Caco-2 (cell line): ENCODE results near the gene C16orf74. TPM values are rescaled to one million over a fixed set of nuclear protein-coding genes. Genes with fewer than 3 reads are reported as not detected.

Source experiments
- BruUV-seq: library from RNA; stranded (reverse); fragments of 400-500 nt; replicated peaks from 2 replicates; lab custom pipeline; 2021; lab: Mats Ljungman, UMichigan
- CTCF ChIA-PET: fragments of 300-600 bp; sonication (Branson Sonifier 250); formaldehyde crosslinking; loops from one replicate; lab custom pipeline; 2022; ENCODE audit warnings: antibody characterized with exemption; lab: Charles Lee
- POLR2A ChIA-PET: fragments of 300-600 bp; sonication (Branson Sonifier 250); formaldehyde crosslinking; loops from one replicate; lab custom pipeline; 2022; ENCODE audit warnings: antibody characterized with exemption; lab: Charles Lee
- DNase-seq, 2 experiments: peaks; one replicate each; pipeline versions ENCODE4 v3.0.0 to v3.0.0-alpha.2; 2020 to 2022
- H3K27me3 ChIP-seq: replicated peaks from 2 replicates; pipeline ENCODE4 v1.6.0; 2011; ENCODE audit warnings: low read length; ENCODE audit not compliant: control insufficient read depth, insufficient read depth
- H3K36me3 ChIP-seq: 2 replicates; pipeline ENCODE4 v1.5.1; 2011; ENCODE audit warnings: low read length; ENCODE audit not compliant: control insufficient read depth, insufficient read depth
- H3K4me1 ChIP-seq: fragments of 250-450 bp; sonication (Bioruptor Pico); 2 replicates; pipeline ENCODE4 v1.5.1; 2020; ENCODE audit warnings: mild to moderate bottlenecking
- H3K4me3 ChIP-seq: 2 replicates; pipeline ENCODE4 v1.5.1; 2011; ENCODE audit warnings: low read depth, mild to moderate bottlenecking, control low read depth, low read length
- H3K9me3 ChIP-seq: fragments of 250-450 bp; sonication (Bioruptor Pico); 2 replicates; pipeline ENCODE4 v1.5.1; 2020; ENCODE audit warnings: mild to moderate bottlenecking, moderate library complexity
- H3K27ac Mint-ChIP-seq: one replicate; pipeline ENCODE4 v1.8.0; 2022; ENCODE audit warnings: mixed read lengths; ENCODE audit not compliant: unreplicated experiment
- H3K27me3 Mint-ChIP-seq: one replicate; pipeline ENCODE4 v1.8.0; 2022; ENCODE audit warnings: mixed read lengths; ENCODE audit not compliant: insufficient read depth, unreplicated experiment
- H3K36me3 Mint-ChIP-seq: one replicate; pipeline ENCODE4 v1.8.0; 2022; ENCODE audit warnings: mild to moderate bottlenecking, mixed read lengths; ENCODE audit not compliant: insufficient read depth, unreplicated experiment
- H3K4me1 Mint-ChIP-seq: one replicate; pipeline ENCODE4 v1.8.0; 2022; ENCODE audit warnings: low read depth, mixed read lengths; ENCODE audit not compliant: unreplicated experiment
- H3K4me3 Mint-ChIP-seq: one replicate; pipeline ENCODE4 v1.8.0; 2022; ENCODE audit warnings: mild to moderate bottlenecking, moderate library complexity, mixed read lengths; ENCODE audit not compliant: unreplicated experiment
- H3K9me3 Mint-ChIP-seq: one replicate; pipeline ENCODE4 v1.8.0; 2022; ENCODE audit warnings: mixed read lengths; ENCODE audit not compliant: unreplicated experiment
- intact Hi-C: fragments of 100-400 bp; cut with micrococcal nuclease; formaldehyde crosslinking; loops from one replicate; pipeline ENCODE4 v1.10.0; 2022; ENCODE audit not compliant: unreplicated experiment
- total RNA-seq: library from RNA; stranded (reverse); gene quantifications from 2 replicates; pipeline ENCODE4 v1.2.3, GENCODE V29; 2022
- TF ChIP-seq, protein P1 (sequence below), 2 experiments: fragments of 200-600 bp in 1 of 2; IDR thresholded peaks; 1 replicate in 1 of 2; 2 replicates in 1 of 2; pipeline versions ENCODE4 v1.5.1 to v1.8.0; 2011 to 2022; ENCODE audit warnings: antibody characterized with exemption in 1 of 2, control low read depth in 1 of 2, inconsistent platforms in 1 of 2, low read depth in 1 of 2, low read length in 1 of 2, mild to moderate bottlenecking in 1 of 2, moderate library complexity in 1 of 2; ENCODE audit not compliant: insufficient read depth in 1 of 2, severe bottlenecking in 1 of 2, unreplicated experiment in 1 of 2

The C16orf74 gene
- total RNA-seq, 1 experiment from 2014 or later: 4.0 TPM

DNA sequence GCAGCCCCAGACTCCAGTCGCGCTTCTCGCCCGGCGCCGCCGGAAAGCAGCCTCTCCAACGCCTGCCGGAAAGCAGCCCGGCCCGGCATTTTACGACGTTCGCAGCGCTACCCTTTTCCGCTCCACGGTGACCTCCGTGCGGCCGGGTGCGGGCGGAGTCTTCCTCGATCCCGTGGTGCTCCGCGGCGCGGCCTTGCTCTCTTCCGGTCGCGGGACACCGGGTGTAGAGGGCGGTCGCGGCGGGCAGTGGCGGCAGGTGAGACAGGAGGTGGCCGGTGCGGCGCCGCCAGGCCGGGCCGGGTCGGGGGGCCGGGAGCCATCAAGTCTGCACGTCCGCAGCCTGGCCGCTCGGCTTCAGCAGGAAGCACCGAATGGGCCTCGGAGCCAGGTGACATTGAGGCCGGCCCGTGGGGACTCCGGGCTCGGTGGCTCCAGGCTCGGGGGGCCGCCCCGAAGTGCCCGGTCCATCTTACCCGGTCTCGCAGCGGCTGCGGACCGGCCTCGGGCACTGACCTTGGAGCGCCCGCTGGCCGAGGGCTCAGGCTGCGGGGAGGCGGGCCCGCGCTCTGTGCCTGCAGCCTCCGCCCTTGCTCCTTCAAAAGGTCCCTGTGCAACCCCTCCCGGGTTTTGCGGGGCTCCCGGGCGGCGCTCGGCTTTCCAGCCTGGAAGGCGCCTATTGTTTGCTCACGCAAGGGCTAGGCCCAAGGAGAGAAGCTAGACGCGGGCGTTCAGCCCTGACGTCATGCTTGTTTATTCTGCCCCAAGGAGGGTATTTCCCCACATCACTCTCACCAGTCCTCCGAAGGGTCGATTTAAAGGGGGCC is 48.8 kb upstream of the C16orf74 start, which contains the start of the genes COX4I1 and EMC8:
Gene COX4I1 (plus strand): TSS at position 199 of the 824 bp plus-strand sequence. CDS start 1,511 bp downstream, outside the sequence.
Gene EMC8 (minus strand): TSS at position 48 of the 824 bp plus-strand sequence. CDS start 249 bp downstream, outside the sequence.
- Histone ChIP-seq H3K27me3 (no peaks in the 10 kb centered on the region), H3K9me3 (no peaks in the 10 kb centered on the region), H3K36me3 (peaks cover 7% of the 10 kb centered on the region; the same call in 1 of the 2 replicates), H3K4me3 (peak within 1 kb of the TSS; percentile 77), H3K4me1 (peaks cover 6% of the 10 kb centered on the region; the same call in 1 of the 2 replicates)
- Mint-ChIP-seq H3K9me3 (no peaks in the 10 kb centered on the region), H3K4me1 (peaks cover 10% of the 10 kb centered on the region), H3K36me3 (peaks cover 96% of the 10 kb centered on the region), H3K27me3 (no peaks in the 10 kb centered on the region), H3K27ac (peak within 1 kb of the TSS; percentile 88), H3K4me3 (peak within 1 kb of the TSS; percentile 94)
- DNase-seq: peak; percentile 96 to 97
- CTCF ChIA-PET: interaction anchor here (1.0 kb wide), 1 partner anchor 95 kb away, joined by 3 read pairs; no protein-coding TSS in a partner anchor
- intact Hi-C loops: no loop called here
- POLR2A ChIA-PET: interaction anchor here (0.5 kb wide), 1 partner anchor 72 kb away, joined by 5 read pairs; no protein-coding TSS in a partner anchor
- BruUV-seq: no TSS peak
- TF ChIP-seq, protein P1, sequence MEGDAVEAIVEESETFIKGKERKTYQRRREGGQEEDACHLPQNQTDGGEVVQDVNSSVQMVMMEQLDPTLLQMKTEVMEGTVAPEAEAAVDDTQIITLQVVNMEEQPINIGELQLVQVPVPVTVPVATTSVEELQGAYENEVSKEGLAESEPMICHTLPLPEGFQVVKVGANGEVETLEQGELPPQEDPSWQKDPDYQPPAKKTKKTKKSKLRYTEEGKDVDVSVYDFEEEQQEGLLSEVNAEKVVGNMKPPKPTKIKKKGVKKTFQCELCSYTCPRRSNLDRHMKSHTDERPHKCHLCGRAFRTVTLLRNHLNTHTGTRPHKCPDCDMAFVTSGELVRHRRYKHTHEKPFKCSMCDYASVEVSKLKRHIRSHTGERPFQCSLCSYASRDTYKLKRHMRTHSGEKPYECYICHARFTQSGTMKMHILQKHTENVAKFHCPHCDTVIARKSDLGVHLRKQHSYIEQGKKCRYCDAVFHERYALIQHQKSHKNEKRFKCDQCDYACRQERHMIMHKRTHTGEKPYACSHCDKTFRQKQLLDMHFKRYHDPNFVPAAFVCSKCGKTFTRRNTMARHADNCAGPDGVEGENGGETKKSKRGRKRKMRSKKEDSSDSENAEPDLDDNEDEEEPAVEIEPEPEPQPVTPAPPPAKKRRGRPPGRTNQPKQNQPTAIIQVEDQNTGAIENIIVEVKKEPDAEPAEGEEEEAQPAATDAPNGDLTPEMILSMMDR (IDR thresholded peaks at IDR 0.05; ENCODE audit: insufficient read depth in 1 of 2, low read depth in 1 of 2, low read length in 1 of 2, severe bottlenecking in 1 of 2, unreplicated experiment in 1 of 2): no peak

DNA sequence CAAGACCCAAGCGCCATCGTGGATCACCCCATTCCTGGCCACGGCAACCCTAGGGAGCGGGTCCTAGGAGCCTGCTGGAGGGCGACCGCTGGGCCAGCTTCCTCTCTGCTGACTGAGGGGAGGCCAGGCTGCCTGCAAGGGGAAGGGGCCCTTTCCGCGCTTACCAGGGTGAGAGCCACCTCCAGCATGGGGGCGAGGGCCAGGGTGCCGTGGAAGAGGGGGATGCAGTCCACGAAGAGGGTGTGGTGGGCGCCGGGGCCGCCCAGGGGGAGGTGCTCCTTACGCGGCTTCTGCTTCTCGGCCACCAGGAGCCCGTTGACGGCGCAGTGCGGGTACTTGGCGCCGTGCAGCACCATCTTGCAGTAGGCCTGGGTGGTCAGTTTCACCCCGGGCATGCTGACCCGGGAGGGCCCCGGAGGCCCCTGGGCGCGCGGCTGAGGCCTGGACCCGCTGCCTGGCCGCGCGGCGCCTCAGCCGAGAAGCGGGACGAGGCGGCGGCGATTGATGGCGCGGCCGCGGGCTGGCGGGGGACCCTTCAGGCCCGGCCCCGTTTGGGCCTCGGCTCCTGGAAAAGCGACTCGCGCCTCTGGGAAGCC is 48.1 kb upstream of the C16orf74 start:
- peak overlapping the region; percentile 94 for H3K4me3 Mint-ChIP-seq
- H3K4me1 Mint-ChIP-seq: peaks cover 10% of the 10 kb centered on the region
- BruUV-seq: no TSS peak
- TF ChIP-seq, protein P1 (IDR thresholded peaks at IDR 0.05; ENCODE audit: insufficient read depth in 1 of 2, low read depth in 1 of 2, low read length in 1 of 2, severe bottlenecking in 1 of 2, unreplicated experiment in 1 of 2): no peak
- no peaks in the 10 kb centered on the region for H3K27me3 ChIP-seq
- no peaks in the 10 kb centered on the region for H3K9me3 ChIP-seq
- ChIA-PET CTCF (interaction anchor here (1.0 kb wide), 1 partner anchor 75 kb away, joined by 3 read pairs; no protein-coding TSS in a partner anchor), POLR2A (no interaction called here)
- H3K27ac Mint-ChIP-seq: peak overlapping the region; percentile 88
- no peaks in the 10 kb centered on the region for H3K27me3 Mint-ChIP-seq
- peaks cover 96% of the 10 kb centered on the region for H3K36me3 Mint-ChIP-seq
- H3K4me3 ChIP-seq: peak overlapping the region; percentile 77
- H3K36me3 ChIP-seq: peaks cover 7% of the 10 kb centered on the region; the same call in 1 of the 2 replicates
- H3K4me1 ChIP-seq: peaks cover 6% of the 10 kb centered on the region; the same call in 1 of the 2 replicates
- intact Hi-C loops: no loop called here
- peak; percentile 53 to 61 for DNase-seq
- no peaks in the 10 kb centered on the region for H3K9me3 Mint-ChIP-seq

DNA sequence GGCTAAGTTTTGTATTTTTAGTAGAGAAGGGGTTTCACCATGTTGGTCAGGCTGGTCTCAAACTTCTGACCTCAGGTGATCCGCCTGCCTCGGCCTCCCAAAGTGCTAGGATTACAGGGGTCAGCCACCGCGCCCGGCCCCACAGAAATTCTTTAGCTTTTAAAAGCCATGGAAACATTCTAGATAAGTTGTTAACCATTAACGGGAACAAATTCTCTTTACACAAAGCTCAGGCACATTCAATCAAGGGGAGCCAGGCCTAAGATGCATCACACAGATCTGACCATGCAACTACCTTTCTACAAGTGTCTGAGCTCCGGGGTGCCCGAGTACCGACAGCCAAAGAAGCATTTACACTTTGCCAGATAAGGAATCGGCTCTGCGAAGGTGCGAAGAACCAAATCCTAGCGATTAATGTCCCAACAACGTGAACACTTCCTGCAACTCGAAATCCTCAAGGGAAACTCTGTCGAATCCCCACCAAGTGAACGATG is 47.4 kb upstream of the C16orf74 start:
- peak overlapping the region; percentile 77 for H3K4me3 ChIP-seq
- intact Hi-C loops: no loop called here
- POLR2A ChIA-PET: interaction anchor here (1.3 kb wide), 1 partner anchor 109 kb away, joined by 3 read pairs; no protein-coding TSS in a partner anchor
- CTCF ChIA-PET: interaction anchor here (1.0 kb wide), 1 partner anchor 74 kb away, joined by 3 read pairs; no protein-coding TSS in a partner anchor
- no peaks in the 10 kb centered on the region for H3K27me3 ChIP-seq
- no peaks in the 10 kb centered on the region for H3K9me3 Mint-ChIP-seq
- peaks cover 96% of the 10 kb centered on the region for H3K36me3 Mint-ChIP-seq
- peak; percentile 56 to 72 for DNase-seq
- H3K4me1 Mint-ChIP-seq: peaks cover 10% of the 10 kb centered on the region
- TF ChIP-seq, protein P1 (IDR thresholded peaks at IDR 0.05; ENCODE audit: insufficient read depth in 1 of 2, low read depth in 1 of 2, low read length in 1 of 2, severe bottlenecking in 1 of 2, unreplicated experiment in 1 of 2): no peak
- H3K27ac Mint-ChIP-seq: peak overlapping the region; percentile 88
- peaks cover 6% of the 10 kb centered on the region; the same call in 1 of the 2 replicates for H3K4me1 ChIP-seq
- H3K36me3 ChIP-seq: peaks cover 6% of the 10 kb centered on the region; the same call in 1 of the 2 replicates
- peak overlapping the region; percentile 94 for H3K4me3 Mint-ChIP-seq
- no TSS peak for BruUV-seq
- H3K9me3 ChIP-seq: no peaks in the 10 kb centered on the region
- no peaks in the 10 kb centered on the region for H3K27me3 Mint-ChIP-seq
